Glutamatergic neuron (in vitro differentiated cells): ENCODE results near the gene TSPYL4. TPM values are rescaled to one million over a fixed set of nuclear protein-coding genes. Genes with fewer than 3 reads are reported as not detected.

ENCODE experiments used
- DNase-seq: peaks from one replicate; pipeline ENCODE4 v3.0.0; 2022
- H3K27ac Mint-ChIP-seq: one replicate; pipeline ENCODE4 v1.8.0; 2020; ENCODE audit warnings: mild to moderate bottlenecking, mixed read lengths, inconsistent platforms; ENCODE audit not compliant: unreplicated experiment
- H3K27me3 Mint-ChIP-seq: one replicate; pipeline ENCODE4 v1.8.0; 2020; ENCODE audit warnings: mild to moderate bottlenecking, moderate library complexity, mixed read lengths, inconsistent platforms; ENCODE audit not compliant: unreplicated experiment
- H3K36me3 Mint-ChIP-seq: one replicate; pipeline ENCODE4 v1.8.0; 2020; ENCODE audit warnings: mild to moderate bottlenecking, mixed read lengths, inconsistent platforms; ENCODE audit not compliant: unreplicated experiment
- H3K4me1 Mint-ChIP-seq: one replicate; pipeline ENCODE4 v1.8.0; 2020; ENCODE audit warnings: mild to moderate bottlenecking, low read depth, mixed read lengths, inconsistent platforms; ENCODE audit not compliant: unreplicated experiment
- H3K4me3 Mint-ChIP-seq: one replicate; pipeline ENCODE4 v1.8.0; 2020; ENCODE audit warnings: mild to moderate bottlenecking, mixed read lengths, inconsistent platforms; ENCODE audit not compliant: unreplicated experiment
- H3K9me3 Mint-ChIP-seq: one replicate; pipeline ENCODE4 v1.8.0; 2020; ENCODE audit warnings: mild to moderate bottlenecking, moderate library complexity, mixed read lengths, inconsistent platforms; ENCODE audit not compliant: unreplicated experiment
- total RNA-seq: library from RNA; stranded (reverse); fragmentation: NEBNext Ultra II Directional; extraction: Animal tissue kit (Norgen Biotek cat#: 25700); gene quantifications from one replicate; pipeline ENCODE4 v1.2.1, GENCODE V29; 2021; ENCODE audit not compliant: unreplicated experiment
- TF ChIP-seq, protein P1 (sequence below): fragments of 200-600 bp; sonication (generic); IDR thresholded peaks from one replicate; pipeline ENCODE4 v1.5.0; 2021; ENCODE audit not compliant: partially characterized antibody, unreplicated experiment

Gene TSPYL4
- total RNA-seq, 1 donor from 2014 or later, result 81.3 TPM

GRCh38 chr6:116246089-116246488, 7.8 kb downstream of the TSPYL4 start:
- TF ChIP-seq, protein P1, sequence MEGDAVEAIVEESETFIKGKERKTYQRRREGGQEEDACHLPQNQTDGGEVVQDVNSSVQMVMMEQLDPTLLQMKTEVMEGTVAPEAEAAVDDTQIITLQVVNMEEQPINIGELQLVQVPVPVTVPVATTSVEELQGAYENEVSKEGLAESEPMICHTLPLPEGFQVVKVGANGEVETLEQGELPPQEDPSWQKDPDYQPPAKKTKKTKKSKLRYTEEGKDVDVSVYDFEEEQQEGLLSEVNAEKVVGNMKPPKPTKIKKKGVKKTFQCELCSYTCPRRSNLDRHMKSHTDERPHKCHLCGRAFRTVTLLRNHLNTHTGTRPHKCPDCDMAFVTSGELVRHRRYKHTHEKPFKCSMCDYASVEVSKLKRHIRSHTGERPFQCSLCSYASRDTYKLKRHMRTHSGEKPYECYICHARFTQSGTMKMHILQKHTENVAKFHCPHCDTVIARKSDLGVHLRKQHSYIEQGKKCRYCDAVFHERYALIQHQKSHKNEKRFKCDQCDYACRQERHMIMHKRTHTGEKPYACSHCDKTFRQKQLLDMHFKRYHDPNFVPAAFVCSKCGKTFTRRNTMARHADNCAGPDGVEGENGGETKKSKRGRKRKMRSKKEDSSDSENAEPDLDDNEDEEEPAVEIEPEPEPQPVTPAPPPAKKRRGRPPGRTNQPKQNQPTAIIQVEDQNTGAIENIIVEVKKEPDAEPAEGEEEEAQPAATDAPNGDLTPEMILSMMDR, result no peak
- no peak overlapping the region for H3K27ac Mint-ChIP-seq
- H3K27me3 Mint-ChIP-seq, result no peaks in the 10 kb centered on the region
- no peak for DNase-seq
- H3K4me3 Mint-ChIP-seq, result no peak overlapping the region
- no peaks in the 10 kb centered on the region for H3K36me3 Mint-ChIP-seq
- peaks cover 20% of the 10 kb centered on the region for H3K4me1 Mint-ChIP-seq
- no peaks in the 10 kb centered on the region for H3K9me3 Mint-ChIP-seq

GRCh38 chr6:116244284-116244683, 9.6 kb downstream of the TSPYL4 start:
- TF ChIP-seq, protein P1, result no peak
- Mint-ChIP-seq H3K4me3 (no peak overlapping the region), H3K27me3 (no peaks in the 10 kb centered on the region), H3K27ac (no peak overlapping the region), H3K36me3 (no peaks in the 10 kb centered on the region), H3K4me1 (peaks cover 16% of the 10 kb centered on the region), H3K9me3 (no peaks in the 10 kb centered on the region)
- no peak for DNase-seq

DNA sequence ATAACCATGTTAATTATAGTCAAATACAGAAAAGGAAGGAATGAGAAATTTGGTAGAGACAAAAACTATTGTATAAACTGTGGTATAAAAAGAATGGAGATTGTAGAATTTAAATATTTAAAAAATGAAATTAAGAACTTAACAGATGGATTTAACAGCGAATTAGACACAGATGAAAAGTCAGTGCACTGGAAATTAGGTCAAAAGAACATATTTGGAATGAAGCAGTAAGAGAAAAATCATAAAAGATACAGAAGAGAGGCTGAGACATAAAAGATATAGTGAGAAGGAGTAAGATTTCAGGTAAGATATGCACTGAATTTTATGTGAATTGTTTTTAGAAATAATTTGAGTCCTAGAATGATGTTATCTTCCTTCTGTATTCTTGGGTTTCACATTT, 14.0 kb downstream of the TSPYL4 start:
- Mint-ChIP-seq H3K27ac (no peak overlapping the region), H3K4me1 (peaks cover 13% of the 10 kb centered on the region), H3K4me3 (no peak overlapping the region), H3K9me3 (no peaks in the 10 kb centered on the region), H3K36me3 (no peaks in the 10 kb centered on the region), H3K27me3 (no peaks in the 10 kb centered on the region)
- DNase-seq, result no peak
- TF ChIP-seq, protein P1, result no peak

- Mint-ChIP-seq H3K27me3 (no peaks in the 10 kb centered on the region), H3K36me3 (no peaks in the 10 kb centered on the region), H3K4me3 (no peak overlapping the region), H3K27ac (no peak overlapping the region), H3K9me3 (no peaks in the 10 kb centered on the region), H3K4me1 (peaks cover 13% of the 10 kb centered on the region)
- DNase-seq, result no peak
- TF ChIP-seq, protein P1, result no peak
Observed at GRCh38 chr6:116239256-116239655, 14.6 kb downstream of the TSPYL4 start.

DNA sequence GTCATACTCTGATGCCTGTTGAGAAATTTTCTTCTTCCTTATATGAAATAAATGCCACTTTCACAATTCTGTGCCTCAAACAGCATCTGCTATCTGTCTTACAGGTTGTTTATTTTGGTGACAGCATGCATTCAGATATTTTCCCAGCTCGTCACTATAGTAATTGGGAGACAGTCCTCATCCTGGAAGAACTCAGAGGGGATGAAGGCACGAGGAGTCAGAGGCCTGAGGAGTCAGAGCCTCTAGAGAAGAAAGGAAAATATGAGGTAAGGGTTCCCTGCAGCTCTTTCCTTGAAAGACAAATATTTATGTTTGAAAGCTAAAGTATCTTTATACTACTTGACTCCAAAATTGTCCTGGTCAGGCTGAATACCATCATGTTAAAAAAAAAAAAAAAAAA, 15.8 kb downstream of the TSPYL4 start:
- H3K36me3 Mint-ChIP-seq, result no peaks in the 10 kb centered on the region
- H3K9me3 Mint-ChIP-seq, result no peaks in the 10 kb centered on the region

More for the DNA sequence above, 15.8 kb downstream of the TSPYL4 start:
- Mint-ChIP-seq H3K27ac (no peak overlapping the region), H3K27me3 (no peaks in the 10 kb centered on the region), H3K4me1 (peaks cover 16% of the 10 kb centered on the region), H3K4me3 (no peak overlapping the region)
- DNase-seq, result no peak
- TF ChIP-seq, protein P1, result no peak
